GM23248 (cell line): ENCODE data around the gene FITM1. TPM values are rescaled to one million over a fixed set of nuclear protein-coding genes. Genes with fewer than 3 reads are reported as not detected.

ENCODE experiments used
- DNase-seq: peaks from one replicate; pipeline ENCODE4 v3.0.0-alpha.2; 2015
- H2AFZ ChIP-seq: fragments of 200-600 bp; sonication (generic); 2 replicates; pipeline ENCODE4 v1.6.1; 2016; ENCODE audit warnings: antibody characterized with exemption
- H3F3A ChIP-seq: fragments of 200-600 bp; sonication (generic); 2 replicates; pipeline ENCODE4 v1.6.1; 2016; ENCODE audit warnings: mild to moderate bottlenecking, antibody characterized with exemption, mixed run types; ENCODE audit not compliant: insufficient read depth
- H3K27ac ChIP-seq: fragments of 200-600 bp; sonication (generic); 2 replicates; pipeline ENCODE4 v1.5.1; 2016; ENCODE audit warnings: mild to moderate bottlenecking
- H3K27me3 ChIP-seq: fragments of 200-600 bp; sonication (generic); replicated peaks from 2 replicates; pipeline ENCODE4 v1.6.1; 2016; ENCODE audit warnings: mild to moderate bottlenecking; ENCODE audit not compliant: insufficient read depth
- H3K36me3 ChIP-seq: fragments of 200-600 bp; sonication (generic); 2 replicates; pipeline ENCODE4 v1.6.1; 2016; ENCODE audit warnings: low read depth, mild to moderate bottlenecking
- H3K4me1 ChIP-seq: fragments of 200-600 bp; sonication (generic); 2 replicates; pipeline ENCODE4 v1.6.1; 2016; ENCODE audit warnings: mild to moderate bottlenecking; ENCODE audit not compliant: insufficient read depth
- H3K4me2 ChIP-seq: fragments of 200-600 bp; sonication (generic); one replicate; pipeline ENCODE4 v1.6.1; 2016; ENCODE audit warnings: mild to moderate bottlenecking; ENCODE audit not compliant: unreplicated experiment
- H3K4me3 ChIP-seq: fragments of 200-600 bp; sonication (generic); 2 replicates; pipeline ENCODE4 v1.5.1; 2016; ENCODE audit warnings: mild to moderate bottlenecking
- H3K79me2 ChIP-seq: fragments of 200-600 bp; sonication (generic); 2 replicates; pipeline ENCODE4 v1.6.1; 2016; ENCODE audit warnings: mild to moderate bottlenecking; ENCODE audit not compliant: insufficient read depth
- H3K9ac ChIP-seq: fragments of 200-600 bp; sonication (generic); 2 replicates; pipeline ENCODE4 v1.6.1; 2016; ENCODE audit warnings: mild to moderate bottlenecking
- H3K9me2 ChIP-seq: fragments of 200-600 bp; sonication (generic); 2 replicates; pipeline ENCODE4 v1.6.1; 2016; ENCODE audit warnings: mixed run types, mild to moderate bottlenecking, moderate library complexity; ENCODE audit not compliant: insufficient read depth
- H3K9me3 ChIP-seq: fragments of 200-600 bp; sonication (generic); one replicate; pipeline ENCODE4 v1.6.1; 2017; ENCODE audit warnings: low read depth
- H4K20me1 ChIP-seq: fragments of 200-600 bp; sonication (generic); 2 replicates; pipeline ENCODE4 v1.6.0; 2016; ENCODE audit not compliant: insufficient read depth
- EZH2 ChIP-seq: fragments of 200-600 bp; sonication (generic); IDR thresholded peaks from 2 replicates; pipeline ENCODE4 v1.6.1; 2018; ENCODE audit warnings: antibody characterized with exemption, mild to moderate bottlenecking; ENCODE audit not compliant: insufficient read depth, poor library complexity, severe bottlenecking
- EZH2phosphoT487 ChIP-seq: fragments of 200-600 bp; sonication (generic); IDR thresholded peaks from 2 replicates; pipeline ENCODE4 v1.6.1; 2018; ENCODE audit warnings: antibody characterized with exemption, moderate library complexity, mild to moderate bottlenecking, low read depth; ENCODE audit not compliant: insufficient read depth
- WGBS, 2 experiments: methylation state at CpG; one replicate each; pipeline ENCODE4 v1.1.6; 2015 to 2017; ENCODE audit warnings: low lambda C conversion rate in 2 of 2, low coverage in 1 of 2; ENCODE audit errors: missing lambda C conversion rate in 2 of 2; 5-methylcytosine and 5-hydroxymethylcytosine counted together
- in situ Hi-C: fragments of 300-500 bp; cut with MboI; formaldehyde crosslinking; loops from 2 replicates; pipeline ENCODE4 v1.15.0; 2020
- polyA plus RNA-seq: library from polyadenylated mRNA; unstranded; fragments of >200 nt; fragmentation: Nextera tagmentation; extraction: Ambion mirVana; gene quantifications from 2 replicates; pipeline ENCODE4 v1.2.1, GENCODE V29; 2016
- total RNA-seq: library from RNA; depleted of rRNA; stranded (reverse); fragments of >200 nt; shearing (Covaris generic); gene quantifications from 2 replicates; pipeline ENCODE4 v1.2.3, GENCODE V29; 2014

The FITM1 gene
- total and polyA plus RNA-seq, 2 experiments from 2014 or later, result not detected

GRCh38 chr14:24087004-24087403 lies 43.5 kb upstream of the FITM1 start:
- Histone ChIP-seq H3K4me3 (no peak overlapping the region), H3K27ac (no peak overlapping the region), H4K20me1 (no peaks in the 10 kb centered on the region), H3K79me2 (no peaks in the 10 kb centered on the region), H3K9me3 (no peaks in the 10 kb centered on the region), H3K36me3 (no peaks in the 10 kb centered on the region), H3K27me3 (peaks cover 13% of the 10 kb centered on the region; the same call in 1 of the 2 replicates), H3K9me2 (no peaks in the 10 kb centered on the region), H3F3A (no peaks in the 10 kb centered on the region), H2AFZ (no peak overlapping the region), H3K4me1 (no peaks in the 10 kb centered on the region), H3K4me2 (no peak overlapping the region), H3K9ac (no peak overlapping the region)
- DNase-seq, result no peak
- in situ Hi-C loops, result no loop called here
- 40 to 42% methylated on average over 1 of the region's 1 CpG for WGBS, 2 experiments
- TF ChIP-seq EZH2 (no peak), EZH2phosphoT487 (no peak)

GRCh38 chr14:24088095-24088494 lies 42.4 kb upstream of the FITM1 start:
- no peaks in the 10 kb centered on the region for H4K20me1 ChIP-seq
- TF ChIP-seq EZH2 (no peak), EZH2phosphoT487 (no peak)
- H3K9me3 ChIP-seq, result no peaks in the 10 kb centered on the region
- H3K27me3 ChIP-seq, result 0 out of 2 replicates have a peak, but pooled peaks cover 2% of the 10 kb centered on the region
- H3F3A ChIP-seq, result peaks cover 6% of the 10 kb centered on the region
- no peaks in the 10 kb centered on the region for H3K4me1 ChIP-seq
- DNase-seq, result no peak
- no peak overlapping the region for H2AFZ ChIP-seq
- H3K9ac ChIP-seq, result no peak overlapping the region
- no peaks in the 10 kb centered on the region for H3K36me3 ChIP-seq
- no peak overlapping the region for H3K27ac ChIP-seq
- WGBS, 2 experiments, result 54 to 70% methylated on average over 2 of the region's 2 CpGs
- no peaks in the 10 kb centered on the region for H3K9me2 ChIP-seq
- H3K79me2 ChIP-seq, result no peaks in the 10 kb centered on the region
- H3K4me3 ChIP-seq, result no peak overlapping the region
- H3K4me2 ChIP-seq, result no peak overlapping the region
- in situ Hi-C loops, result no loop called here

DNA sequence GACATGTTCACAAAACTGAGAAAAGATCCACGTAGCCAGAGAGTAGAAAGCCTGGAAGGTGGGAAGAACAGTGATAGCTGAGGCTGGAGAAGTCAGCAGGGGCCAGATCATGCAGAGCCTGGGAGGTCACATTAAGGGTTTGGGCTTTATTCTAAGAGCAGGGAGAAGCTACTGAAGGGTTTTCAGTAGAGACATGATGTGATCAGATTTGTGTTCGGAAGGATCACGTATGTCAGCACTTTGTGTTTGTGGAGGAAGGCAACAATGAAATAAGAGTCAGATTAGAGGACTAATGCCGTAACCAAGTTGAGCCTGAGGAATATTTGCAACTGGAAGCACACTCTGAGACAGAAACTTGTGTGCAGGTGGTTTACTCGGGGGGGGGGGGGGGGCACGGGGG lies 40.6 kb upstream of the FITM1 start:
- 82 to 87% methylated on average over 5 to 6 of the region's 6 CpGs for WGBS, 2 experiments
- Histone ChIP-seq H3K4me2 (no peak overlapping the region), H3K9me3 (no peaks in the 10 kb centered on the region), H3K27ac (no peak overlapping the region), H3K36me3 (no peaks in the 10 kb centered on the region), H3K4me3 (no peak overlapping the region), H3K79me2 (peaks cover 7% of the 10 kb centered on the region), H3K4me1 (peaks cover 3% of the 10 kb centered on the region; the same call in 1 of the 2 replicates), H3K27me3 (no peaks in the 10 kb centered on the region), H3K9me2 (no peaks in the 10 kb centered on the region), H3F3A (peaks cover 12% of the 10 kb centered on the region), H4K20me1 (no peaks in the 10 kb centered on the region), H3K9ac (no peak overlapping the region), H2AFZ (no peak overlapping the region)
- in situ Hi-C loops, result no loop called here
- TF ChIP-seq EZH2 (no peak), EZH2phosphoT487 (no peak)
- no peak for DNase-seq

DNA sequence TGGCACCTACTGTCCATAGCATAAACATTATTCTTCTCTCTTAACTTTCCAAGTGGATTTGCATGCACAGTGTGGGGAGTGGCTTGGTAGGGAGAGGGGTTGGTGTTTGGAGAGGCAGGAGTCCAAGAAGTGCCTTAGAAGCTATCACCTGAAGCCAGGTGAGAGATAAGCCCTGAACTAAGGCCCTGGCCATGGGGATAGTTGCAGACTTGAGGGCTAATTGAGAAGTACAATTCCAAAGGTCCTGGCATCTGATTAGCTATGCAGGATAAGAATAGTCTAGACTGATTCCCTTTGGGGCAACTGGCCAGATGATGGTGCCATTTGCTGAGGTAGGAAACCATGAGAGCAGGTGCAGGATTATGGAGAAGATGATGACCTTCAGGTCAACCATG lies 38.4 kb upstream of the FITM1 start:
- TF ChIP-seq EZH2phosphoT487 (no peak), EZH2 (no peak)
- Histone ChIP-seq H3K9me3 (no peaks in the 10 kb centered on the region), H3K79me2 (peaks cover 30% of the 10 kb centered on the region), H2AFZ (no peak overlapping the region), H3F3A (peaks cover 12% of the 10 kb centered on the region), H3K27ac (no peak overlapping the region), H3K4me2 (no peak overlapping the region), H3K4me1 (peaks cover 10% of the 10 kb centered on the region), H3K9me2 (no peaks in the 10 kb centered on the region), H3K9ac (no peak overlapping the region), H4K20me1 (no peaks in the 10 kb centered on the region), H3K4me3 (no peak overlapping the region), H3K36me3 (peaks cover 5% of the 10 kb centered on the region; the same call in 1 of the 2 replicates), H3K27me3 (no peaks in the 10 kb centered on the region)
- DNase-seq, result no peak
- in situ Hi-C loops, result no loop called here
